ENCODE results near the gene IGFL4.

The IGFL4 gene

DNA sequence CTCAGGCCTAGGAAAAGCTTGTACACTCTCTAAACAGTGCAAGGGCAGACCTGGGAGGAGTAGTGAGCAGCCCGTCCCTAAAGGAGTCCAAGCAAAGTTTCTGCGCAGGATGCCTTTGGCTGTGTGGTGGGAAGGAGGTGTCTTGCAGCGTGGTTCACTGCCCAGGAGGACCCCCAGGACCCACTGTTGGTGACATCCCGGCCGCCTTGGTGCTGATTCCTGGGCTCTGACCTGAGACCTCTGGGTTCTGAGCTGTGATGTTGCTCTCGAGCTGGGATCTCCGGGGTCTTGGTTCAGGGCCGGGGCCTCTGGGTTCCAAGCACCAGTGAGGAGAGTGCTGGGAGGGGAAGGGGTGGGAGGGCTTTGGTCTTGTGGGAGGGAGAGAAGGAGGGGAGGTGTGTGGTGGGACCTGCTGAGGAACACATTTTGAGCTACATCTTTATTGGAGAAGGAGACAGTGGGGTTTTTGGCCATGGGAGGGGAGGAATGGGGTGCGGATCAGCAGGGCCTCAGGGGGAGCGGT, 22.0 kb downstream of the IGFL4 start:
- no peak for DNase-seq

DNA sequence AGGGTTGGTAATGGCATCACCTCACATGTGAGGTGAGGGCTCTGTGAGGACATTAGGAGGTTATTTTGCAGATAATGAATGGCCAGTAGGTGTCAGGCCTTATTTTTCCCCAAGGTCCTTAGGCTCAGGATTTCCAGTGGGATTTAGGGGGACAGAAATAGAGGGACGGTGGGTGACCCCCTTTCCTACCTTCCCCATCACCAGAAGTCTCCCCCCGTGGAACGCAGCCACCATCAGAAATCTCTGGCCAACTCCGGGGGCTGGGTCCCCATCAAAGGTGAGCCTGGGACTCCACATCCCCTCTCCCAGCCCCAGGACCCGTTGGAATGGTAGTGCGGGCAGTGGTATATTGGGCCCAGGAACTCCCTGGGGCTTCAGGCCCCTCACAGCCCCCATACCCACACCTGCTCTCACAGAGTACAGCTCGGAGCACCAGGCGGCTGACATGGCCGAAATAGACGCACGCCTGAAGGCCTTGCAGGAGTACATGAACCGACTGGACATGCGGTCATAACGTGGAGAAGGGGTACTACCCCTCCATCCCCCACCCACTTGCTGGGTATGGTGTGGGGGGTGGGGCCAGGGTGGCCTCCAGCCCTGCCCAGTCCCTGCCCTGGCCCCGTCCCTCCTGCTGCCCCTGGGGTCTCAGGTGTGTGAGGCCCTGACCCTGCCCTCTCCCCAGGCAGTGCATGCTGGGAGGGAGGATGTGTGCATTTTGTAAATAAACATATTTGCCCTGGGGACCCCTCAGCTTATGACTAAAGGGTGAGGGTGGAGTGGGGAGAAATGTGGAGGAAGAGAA, 22.7 kb downstream of the IGFL4 start:
- DNase-seq, result no peak

DNA sequence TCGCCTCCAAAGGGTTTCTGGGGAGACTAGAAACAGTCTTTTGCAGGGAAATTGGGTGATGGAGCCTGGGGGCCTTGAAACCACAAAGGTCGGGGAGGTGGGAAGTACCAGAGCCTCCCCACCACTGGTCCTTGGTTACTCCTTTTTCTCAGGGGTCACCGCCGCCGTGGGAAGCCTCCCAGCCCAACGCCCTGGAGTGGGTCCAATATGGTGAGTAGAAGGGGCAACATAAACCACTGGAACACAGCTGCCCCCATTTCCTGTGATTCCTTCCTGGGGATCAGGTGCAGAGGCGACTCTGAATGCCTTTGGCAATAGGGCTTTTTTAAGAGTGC, 23.7 kb downstream of the IGFL4 start:
- no peak for DNase-seq

DNA sequence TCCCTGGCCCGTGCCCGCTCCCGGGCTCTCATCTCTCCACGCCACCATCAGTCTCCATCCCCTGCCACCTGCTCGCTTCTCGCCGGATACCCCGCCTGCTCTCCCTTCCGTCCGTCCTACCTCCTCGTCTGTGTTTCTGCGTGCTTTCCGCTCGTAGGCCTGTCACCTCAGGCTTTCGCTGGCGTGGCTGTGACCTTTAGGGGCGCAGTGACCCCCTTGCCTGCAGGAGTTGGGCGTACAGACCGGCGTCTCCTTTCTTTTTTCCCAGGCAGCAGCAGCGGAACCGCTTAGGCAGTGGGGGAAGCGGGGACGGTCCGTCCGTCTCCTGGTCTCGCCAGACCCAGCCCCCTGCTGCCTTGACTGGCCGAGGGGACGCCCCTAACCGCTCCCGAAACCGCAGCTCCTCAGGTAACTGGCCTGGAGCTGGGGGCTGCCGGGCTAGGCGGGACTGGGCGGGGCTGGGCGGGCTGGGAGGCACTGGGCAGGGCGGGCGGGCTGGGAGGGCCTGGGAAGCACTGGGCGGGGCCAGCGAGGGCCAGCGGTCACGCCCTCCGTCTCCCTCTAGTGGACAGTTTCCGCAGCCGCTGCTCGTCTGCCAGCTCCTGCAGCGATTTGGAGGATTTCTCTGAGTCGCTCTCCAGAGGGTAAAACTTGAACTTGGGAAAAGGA, 24.2 kb downstream of the IGFL4 start:
- peak; percentile 84 for DNase-seq

DNA sequence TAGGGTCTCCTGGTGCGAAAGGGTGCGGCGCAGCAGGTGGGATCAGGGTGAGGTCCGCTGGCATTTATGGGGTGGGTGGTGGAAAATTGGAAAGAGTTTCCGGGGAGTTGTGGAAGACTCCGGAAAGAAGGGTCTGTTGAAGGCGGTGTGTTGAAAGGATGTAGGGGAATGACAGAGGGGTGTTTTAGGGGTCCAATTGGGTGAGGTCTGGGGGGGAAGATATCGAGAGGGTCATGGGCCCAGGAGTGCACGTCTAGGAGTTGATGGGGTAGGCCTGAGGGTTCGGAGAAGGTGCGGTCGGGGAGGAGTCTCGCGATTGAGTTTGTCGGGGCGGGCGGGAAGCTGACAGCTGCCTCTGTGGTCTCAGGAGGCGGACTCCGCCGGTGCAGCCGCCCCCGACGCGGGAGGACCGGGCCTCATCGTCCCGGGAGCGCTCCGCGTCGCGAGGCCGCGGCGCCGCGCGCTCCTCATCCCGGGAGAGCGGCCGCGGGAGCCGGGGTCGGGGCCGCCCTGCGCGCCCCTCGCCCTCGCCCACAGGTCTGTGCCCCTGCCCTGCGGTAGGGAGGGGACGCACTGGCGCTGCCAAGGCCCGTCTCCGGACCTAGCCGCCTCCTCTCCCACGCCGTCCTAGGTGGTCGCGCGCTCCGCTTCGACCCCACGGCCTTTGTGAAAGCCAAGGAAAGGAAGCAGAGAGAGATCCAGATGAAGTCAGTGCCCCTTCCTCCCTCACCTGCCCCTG, 24.9 kb downstream of the IGFL4 start:
- no peak for DNase-seq

DNA sequence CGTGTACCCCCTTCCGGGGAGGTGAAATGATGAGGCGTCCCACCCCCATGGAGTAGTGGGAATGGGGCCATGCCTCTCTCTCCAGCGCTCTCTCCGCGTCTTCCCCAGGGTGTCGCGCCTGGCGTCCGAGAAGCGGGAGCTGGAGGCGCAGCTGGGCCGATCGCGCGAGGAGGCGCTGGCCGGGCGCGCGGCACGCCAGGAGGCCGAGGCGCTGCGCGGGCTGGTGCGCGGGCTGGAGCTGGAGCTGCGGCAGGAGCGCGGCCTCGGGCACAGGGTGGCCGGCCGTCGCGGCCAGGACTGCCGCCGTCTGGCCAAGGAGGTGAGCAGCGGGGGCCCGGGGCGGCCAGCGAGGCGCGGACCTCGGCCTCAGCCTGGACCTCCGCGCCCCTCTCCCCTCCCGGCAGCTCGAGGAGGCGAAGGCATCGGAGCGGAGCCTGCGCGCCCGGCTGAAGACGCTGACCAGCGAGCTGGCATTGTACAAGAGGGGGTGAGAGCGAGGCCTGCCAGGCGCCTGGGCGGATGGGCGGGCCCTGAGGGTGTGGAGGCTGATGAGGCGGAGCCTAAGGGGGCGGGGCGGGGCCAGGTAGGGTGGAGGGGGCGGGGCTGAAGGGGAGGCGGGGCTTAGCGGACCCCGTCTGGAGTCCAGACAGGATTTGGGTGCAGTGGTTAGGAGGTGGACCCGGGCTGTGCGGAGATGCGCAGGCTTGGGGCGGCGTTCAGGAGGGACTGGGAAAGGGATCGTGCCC, 25.7 kb downstream of the IGFL4 start:
- peak; percentile 61 for DNase-seq

DNA sequence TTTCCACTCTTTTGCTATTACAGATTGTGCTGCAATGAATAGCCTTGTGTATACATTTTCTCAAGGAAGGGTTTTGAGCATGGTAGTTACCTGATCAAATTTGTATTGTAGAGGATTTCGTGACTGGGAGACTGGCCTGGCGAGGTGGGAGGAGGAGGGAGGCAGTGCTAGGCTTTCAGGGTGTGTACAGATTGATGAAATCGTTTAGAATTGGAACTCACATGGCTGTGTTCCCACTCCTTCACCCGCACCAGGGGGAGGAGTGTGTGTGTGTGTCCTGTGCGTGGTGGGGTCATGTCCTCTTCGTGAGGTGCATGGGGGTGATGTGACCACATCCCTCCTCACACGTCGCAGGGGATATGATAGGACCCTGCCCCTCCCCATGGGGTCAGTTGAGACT, 26.3 kb downstream of the IGFL4 start:
- DNase-seq, result no peak

DNA sequence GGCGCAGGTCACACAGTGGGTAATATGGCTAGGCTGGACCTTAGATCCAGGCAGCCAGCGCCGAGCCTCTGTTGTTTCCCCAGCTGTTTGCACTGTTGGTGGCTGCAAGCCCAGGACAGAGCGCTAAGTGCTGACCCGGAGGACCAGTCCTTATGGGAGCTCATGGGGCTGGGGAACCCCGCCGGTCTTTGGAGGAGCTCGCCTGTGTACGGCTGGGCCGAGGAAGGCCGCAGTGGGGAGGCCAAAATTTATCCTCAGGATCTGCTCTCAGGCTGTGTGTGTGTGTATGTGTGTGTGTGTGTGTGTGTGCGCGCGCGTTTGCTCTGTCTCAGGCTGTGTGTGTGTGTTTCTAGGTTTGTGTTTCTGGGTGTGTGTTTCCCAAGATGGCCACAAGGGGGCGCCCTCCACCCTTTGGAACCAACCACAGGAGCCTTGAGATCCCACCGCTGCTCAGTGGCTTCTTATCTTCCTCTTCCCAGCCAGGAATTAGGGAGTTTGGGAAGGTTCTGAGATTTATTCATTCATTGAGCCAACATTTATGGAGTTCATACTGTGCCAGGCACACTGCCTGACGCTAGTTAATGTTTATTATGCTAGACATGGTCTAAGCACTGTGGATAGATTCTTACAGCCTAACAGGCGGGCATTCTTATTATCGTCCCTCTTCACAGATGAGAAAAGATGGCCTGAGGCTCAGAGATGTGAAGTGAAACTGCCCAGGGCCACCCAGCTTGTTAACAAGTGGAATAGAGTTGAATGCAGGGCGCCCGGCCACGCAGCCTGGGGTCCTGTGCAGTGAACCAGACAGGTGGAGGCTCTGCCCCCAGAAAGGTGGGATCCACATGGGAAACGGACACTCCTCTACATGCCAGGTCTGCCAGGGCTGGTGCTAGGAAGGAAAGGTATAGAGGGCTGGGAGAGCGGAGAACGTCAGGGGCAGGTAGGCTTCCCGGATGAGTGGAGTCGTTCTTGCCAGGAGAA, 31.0 kb downstream of the IGFL4 start:
- peak; percentile 51 for DNase-seq

DNA sequence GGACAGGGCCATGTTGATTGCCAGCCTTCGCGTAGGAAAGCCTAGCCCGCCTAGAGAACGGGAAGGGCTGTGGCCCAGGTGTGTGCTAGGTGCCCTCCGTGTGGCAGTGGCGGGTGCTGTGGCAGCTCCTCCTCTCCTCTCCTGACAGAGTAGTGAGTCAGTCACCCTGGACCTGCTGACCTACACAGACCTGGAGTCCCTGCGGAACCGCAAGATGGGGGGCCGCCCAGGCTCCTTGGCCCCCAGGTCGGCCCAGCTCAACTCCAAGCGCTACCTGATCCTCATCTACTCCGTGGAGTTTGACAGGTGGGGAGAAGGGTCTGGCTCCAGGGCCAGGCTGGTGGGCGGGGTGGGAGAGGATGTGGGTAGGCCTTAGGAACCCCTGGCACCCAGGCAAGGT, 34.4 kb downstream of the IGFL4 start:
- no peak for DNase-seq

DNA sequence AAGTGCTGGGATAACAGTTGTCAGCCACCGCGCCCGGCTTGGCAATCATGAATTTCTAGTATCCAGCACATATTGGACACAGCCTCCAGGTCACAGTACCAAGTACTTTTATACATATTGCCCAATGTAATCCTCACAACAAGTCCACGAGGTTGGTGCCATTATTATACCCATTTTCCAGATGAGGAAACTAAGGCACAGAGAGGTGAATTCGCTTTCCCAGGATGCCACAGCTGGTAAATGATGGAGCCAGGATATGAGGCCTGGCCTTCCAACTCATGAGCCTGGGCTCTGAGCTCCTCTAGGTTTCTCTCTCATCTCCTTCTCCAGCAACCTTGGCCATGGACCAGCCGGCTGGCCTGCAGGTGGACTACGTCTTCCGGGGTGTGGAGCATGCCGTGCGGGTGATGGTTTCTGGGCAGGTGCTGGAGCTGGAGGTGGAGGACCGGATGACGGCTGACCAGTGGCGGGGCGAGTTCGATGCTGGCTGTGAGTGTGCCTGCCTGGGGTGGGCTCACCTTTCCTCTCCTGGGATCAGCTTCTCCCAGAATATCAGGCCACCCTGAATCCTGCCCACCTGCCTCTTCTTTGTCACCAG, 38.0 kb downstream of the IGFL4 start:
- DNase-seq, result no peak

DNA sequence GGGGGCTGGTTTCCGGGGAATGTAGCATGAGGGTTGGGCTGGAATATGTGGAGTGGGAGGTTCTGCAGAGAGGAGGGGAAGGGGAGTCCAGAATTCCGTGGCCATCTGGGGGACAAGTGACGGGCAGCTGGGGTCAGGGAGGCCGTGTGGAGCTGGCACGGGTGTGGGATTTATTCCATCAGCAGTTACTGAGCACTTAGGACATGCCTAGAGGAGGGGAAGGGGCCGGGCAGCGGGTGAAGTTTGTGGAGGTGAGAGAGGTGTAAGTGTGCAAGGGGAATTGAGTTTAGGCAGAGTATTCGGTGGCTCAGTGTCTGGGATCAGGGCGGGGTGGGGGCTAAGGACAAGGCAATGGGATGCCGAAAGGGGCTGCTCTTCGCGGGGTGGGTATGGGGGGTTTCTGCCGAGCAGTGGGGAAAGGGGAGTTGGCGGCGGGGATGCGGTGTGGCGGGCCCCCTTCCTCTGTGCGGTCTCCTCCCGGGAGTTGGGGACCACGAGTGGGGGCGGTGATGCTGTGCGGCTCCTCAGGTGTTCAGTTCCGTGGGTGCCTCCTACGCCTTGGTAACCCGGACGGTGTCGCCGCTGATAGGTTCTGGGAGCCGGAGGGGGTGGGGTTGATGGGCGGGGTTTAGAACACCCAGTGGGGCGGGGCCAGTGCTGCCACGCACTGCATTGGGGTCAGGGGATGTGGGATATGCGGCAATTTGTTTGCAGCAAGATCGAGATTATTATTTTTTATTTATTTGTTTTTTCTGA, 40.1 kb downstream of the IGFL4 start:
- DNase-seq, result peak; percentile 58

DNA sequence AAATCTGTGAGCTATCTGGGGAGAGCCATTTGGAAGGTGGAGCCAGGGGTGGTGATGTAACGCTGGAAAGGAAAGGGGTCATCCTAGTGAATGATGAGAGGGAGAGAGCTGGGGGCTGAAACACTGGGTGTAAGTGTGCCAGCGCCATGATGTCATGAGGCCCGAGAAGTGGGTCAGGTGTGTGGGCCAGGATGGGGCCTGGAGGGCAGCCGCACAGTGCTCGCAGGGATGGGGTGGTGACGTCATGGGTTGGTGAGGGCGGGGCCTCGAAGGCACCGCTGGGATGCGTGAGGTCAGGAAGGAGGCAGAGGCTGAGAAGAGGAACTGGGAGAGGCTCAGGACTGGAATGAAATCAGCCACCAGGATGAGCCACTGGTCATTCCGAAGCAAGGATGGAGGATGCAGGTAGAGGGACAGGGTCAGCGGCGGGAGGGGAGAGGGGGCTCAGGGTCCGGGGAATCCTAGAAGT, 41.1 kb downstream of the IGFL4 start:
- DNase-seq, result no peak

DNA sequence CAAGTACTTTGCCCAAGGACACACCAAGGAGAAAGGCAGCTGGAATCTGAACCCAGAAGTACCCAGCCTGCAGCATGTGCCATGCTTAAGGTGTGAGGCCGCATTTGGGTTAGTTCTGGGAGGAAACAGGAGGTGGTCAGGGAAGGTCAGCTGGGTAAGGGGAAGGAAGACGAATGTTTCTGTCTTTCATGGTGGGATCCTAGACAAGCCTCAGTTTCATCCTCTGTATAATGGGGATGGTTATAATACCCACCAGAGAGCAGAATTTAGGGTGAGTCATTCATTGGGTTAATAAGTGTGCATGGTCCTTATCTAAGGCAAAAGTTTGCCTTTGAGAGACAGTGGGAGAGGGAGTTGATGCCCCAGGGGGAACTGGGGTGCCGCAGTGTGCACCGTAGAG, 42.0 kb downstream of the IGFL4 start:
- DNase-seq, result no peak

DNA sequence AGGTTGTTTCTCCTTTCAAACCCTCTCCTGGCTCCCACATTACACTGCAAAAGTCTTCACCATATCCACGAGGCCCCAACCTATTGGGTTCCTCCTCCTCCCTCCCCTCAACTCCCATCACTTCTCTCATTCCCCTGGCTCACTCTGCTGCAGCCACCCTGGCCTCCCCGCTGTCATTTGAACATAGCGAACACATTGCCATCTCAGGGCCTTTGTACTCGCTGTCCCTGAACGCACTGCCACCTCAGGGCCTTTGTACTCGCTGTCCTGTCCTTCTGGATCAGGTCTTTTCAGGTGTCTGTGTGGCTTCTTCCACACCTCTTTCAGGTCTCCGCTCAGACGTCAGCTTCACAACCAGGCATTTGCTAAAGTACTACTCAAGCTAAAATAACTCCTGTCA, 43.9 kb downstream of the IGFL4 start:
- DNase-seq, result no peak

DNA sequence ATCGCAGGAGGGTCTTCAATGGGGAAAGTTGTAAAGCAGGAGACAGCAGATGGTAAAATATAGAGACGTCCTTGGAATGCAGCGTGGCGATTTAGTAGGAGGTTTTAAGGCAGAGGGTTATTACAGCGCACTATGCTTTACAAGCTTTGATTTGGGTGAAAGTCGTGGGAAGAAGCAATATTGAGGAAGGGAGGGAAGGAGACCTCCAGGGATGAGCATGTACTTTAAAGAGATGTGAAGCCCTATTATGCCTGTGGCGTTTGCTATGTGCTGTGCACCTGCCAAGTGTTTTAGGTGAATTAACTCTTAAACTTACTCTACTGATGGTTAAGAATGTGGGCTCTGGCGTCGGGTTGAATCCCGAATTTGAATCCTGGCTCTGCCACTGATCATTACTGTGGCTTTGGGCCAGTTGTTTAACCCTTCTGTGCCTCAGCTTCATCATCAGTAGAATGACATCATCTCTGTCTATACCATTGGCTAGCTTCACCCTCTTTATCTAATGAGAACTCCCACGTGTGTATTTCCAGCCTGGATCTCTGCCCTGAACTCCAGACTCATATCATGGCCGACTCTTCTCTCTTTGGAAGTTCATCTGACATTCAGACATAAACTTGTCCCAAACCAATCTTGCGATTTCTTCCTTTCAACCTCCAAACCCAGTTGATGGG, 45.0 kb downstream of the IGFL4 start:
- no peak for DNase-seq

DNA sequence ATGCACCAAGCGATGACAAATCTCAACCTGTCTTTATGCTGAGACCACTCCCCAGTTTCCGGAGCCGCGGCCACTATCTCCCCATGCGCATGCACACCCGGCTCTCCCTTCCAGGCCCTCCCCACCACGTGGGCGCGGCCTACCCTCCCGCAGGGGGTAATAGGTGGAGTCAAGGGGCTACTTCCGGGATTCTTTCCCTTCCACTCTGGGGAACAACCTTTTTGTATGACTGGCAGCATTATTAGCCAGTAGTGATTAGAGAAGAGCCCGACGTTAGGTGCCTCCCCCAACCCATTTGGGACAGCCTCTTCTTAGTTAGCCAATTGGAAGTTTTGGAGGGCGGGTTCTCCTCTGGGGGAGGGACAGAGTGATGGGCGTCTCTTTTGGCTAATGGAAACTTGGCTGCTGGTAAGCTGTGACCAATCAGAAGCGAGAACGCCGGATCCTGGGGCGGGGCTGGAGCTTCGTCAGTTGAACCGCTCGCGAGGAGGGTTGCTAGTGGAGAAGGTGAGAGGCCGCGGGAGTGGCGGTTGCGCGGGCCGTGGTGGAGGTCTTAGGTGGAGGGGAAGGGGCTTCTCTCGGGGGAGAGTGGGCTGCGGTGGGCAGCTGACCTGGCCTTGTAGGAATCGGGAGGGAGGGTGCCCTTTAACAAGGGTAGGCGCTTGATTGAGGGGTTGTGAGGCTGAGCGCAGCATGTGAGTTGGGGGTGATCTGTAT, 45.6 kb downstream of the IGFL4 start, which contains the start of gene CCDC61:
CCDC61 (plus strand) TSS at position 470 of the 717 bp plus-strand sequence. CDS start 7,552 bp downstream, outside the sequence.
- peak; percentile 99 for DNase-seq

DNA sequence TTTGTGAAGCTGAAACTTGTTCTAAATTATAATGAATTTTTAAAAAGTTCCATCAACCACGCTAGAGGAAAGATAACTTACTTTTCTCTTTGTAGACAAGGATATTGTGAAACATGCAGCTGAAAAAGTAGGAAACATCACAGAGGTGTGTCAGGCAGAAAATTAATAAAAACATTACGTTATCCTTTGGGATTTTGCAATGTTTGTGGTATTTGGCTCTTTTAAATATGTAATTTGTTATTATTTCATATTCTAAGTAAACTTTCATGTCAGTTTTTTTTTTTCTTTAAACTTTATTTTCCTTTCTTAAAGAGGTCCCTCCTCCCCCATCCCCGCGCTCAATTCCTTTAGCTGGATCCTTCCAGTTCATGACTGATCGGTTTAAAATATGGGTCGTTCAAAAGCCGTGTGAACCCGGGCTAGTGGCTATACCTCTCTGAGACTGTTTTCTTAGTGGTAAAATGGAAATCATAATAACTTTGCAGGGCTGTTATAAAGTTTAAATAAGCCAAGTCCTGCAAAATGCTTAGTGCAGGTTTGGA, 46.3 kb downstream of the IGFL4 start:
- DNase-seq, result no peak

DNA sequence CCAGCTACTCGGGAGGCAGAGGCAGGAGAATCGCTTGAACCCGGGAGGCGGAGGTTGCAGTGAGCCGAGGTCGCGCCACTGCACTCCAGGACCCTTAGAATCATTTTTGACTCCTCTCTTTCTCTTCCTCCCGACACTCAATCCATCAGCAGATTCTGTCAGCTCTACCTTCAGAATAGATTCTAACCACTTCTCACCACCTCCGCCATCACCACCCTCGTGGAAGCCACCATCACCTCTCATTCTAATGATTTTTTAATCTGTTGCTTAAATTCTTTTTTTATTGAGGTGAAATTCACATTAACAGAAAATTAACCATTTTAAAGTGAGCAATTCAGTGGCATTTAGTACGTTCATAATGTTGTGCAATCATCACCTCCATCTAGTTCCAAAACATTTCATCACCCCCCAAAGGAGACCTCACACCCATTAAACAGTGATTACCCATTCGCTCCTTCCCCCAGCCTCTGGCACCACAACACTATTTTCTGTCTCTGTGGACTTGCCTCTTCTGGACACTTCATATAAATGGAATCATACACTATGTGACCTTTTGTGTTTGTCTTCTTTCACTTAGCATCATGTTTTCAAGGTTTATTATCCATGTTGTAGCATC, 50.6 kb downstream of the IGFL4 start:
- DNase-seq, result no peak
